Fibroblast of the aortic adventitia (primary cell): Measurements from ENCODE around the gene MKKS. TPM values are rescaled to one million over a fixed set of nuclear protein-coding genes. Genes with fewer than 3 reads are reported as not detected.
"Not testable (repeated sequence)": the region's sequence is repeated elsewhere in the genome, so short reads cannot be mapped to it uniquely, and the experiment has no call there.

Experiments used
- DNase-seq: peaks from one replicate; pipeline ENCODE4 v3.0.0-alpha.2; 2010; ENCODE audit warnings: low read depth
- H3K4me3 ChIP-seq: 2 replicates; pipeline ENCODE4 v1.5.1; 2011; ENCODE audit warnings: low read depth, mild to moderate bottlenecking, control low read depth, low read length, moderate library complexity
- total RNA-seq: library from RNA; depleted of rRNA; stranded (reverse); fragments of >200 nt; gene quantifications from 2 replicates; pipeline ENCODE4 v1.2.3, GENCODE V29; 2012; ENCODE audit warnings: low replicate concordance
- TF ChIP-seq, protein P1 (sequence below): IDR thresholded peaks from 2 replicates; pipeline ENCODE4 v1.5.1; 2011; ENCODE audit warnings: mild to moderate bottlenecking, low read length, control low read depth, inconsistent platforms; ENCODE audit not compliant: insufficient read depth

The MKKS gene
- total RNA-seq, 1 donor = 16.8 TPM

DNA sequence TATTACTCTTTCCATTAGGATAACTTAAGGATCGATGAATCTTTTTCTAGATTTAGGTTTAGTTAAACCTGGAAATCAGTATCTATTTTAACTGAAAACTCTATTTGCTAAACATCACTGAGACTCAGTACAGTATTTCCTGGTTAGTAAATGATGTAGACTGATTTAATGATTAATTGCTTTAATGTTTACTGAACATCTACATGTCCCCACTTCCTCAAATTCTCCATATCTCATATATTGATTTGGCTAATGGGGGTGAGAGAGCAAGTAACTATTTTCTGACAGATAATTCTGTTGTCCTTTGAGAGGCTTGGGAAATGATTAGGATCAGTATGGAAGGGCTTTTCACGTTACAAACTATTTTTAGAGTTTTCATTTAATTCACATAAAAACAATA is 10.3 kb downstream of the MKKS start:
- TF ChIP-seq, protein P1, sequence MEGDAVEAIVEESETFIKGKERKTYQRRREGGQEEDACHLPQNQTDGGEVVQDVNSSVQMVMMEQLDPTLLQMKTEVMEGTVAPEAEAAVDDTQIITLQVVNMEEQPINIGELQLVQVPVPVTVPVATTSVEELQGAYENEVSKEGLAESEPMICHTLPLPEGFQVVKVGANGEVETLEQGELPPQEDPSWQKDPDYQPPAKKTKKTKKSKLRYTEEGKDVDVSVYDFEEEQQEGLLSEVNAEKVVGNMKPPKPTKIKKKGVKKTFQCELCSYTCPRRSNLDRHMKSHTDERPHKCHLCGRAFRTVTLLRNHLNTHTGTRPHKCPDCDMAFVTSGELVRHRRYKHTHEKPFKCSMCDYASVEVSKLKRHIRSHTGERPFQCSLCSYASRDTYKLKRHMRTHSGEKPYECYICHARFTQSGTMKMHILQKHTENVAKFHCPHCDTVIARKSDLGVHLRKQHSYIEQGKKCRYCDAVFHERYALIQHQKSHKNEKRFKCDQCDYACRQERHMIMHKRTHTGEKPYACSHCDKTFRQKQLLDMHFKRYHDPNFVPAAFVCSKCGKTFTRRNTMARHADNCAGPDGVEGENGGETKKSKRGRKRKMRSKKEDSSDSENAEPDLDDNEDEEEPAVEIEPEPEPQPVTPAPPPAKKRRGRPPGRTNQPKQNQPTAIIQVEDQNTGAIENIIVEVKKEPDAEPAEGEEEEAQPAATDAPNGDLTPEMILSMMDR = no peak

GRCh38 chr20:10419550-10420133 is 14.4 kb downstream of the MKKS start:
- TF ChIP-seq, protein P1 = no peak

More for the DNA sequence above, 10.3 kb downstream of the MKKS start:
- no peak for DNase-seq
- no peak overlapping the region for H3K4me3 ChIP-seq

DNA sequence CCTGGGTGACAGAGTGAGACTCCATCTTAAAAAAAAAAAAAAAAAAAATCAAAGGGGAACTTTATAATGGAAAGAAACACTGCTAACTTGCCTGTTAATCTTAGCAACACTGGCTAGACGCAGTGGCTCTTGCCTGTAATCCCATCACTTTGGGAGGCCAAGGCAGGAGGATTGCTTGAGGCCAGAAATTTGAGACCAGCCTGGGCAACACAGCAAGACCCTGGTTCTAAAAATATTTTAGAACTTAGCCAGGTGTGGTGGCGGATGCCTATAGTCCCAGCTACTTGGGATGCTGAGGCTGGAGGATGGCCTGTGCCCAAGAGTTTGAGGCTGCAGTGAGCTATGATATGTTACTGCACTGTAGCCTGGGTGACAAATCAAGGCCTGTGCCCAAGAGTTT is 16.8 kb downstream of the MKKS start:
- not testable (repeated sequence) for DNase-seq, H3K4me3 ChIP-seq

More at GRCh38 chr20:10419550-10420133, 14.4 kb downstream of the MKKS start:
- no peak overlapping the region for H3K4me3 ChIP-seq
- DNase-seq = no peak

DNA sequence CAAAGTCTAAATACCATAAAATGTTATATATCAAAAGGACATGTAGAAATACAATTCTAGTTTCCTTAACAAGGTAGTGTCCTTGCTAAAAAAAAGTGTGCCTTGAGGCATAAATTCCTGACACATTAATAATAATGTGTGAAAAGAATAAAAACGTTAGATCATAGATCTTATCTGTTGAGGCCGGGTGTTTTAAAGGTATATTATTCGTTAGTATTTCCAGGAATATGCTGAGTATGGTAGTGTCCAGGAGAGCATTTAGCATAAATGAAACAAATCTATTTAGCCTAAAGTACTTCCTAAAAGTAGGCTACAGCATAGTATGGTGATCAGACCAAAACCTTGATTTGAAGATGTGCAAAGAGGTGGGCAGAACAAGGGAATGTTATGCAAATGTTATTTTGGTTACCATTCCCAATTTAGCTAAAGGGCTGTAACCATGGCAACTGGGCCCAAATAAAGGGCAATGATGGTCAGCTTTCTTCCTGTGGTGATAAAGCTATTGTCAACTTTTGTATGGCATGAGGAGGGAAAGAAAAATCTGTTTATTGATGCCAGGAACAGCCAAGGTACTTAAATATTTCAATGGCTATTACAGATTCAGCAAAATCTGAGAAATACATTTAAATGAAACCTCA is 18.9 kb downstream of the MKKS start:
- no peak for DNase-seq
- TF ChIP-seq, protein P1 = no peak
- no peak overlapping the region for H3K4me3 ChIP-seq

DNA sequence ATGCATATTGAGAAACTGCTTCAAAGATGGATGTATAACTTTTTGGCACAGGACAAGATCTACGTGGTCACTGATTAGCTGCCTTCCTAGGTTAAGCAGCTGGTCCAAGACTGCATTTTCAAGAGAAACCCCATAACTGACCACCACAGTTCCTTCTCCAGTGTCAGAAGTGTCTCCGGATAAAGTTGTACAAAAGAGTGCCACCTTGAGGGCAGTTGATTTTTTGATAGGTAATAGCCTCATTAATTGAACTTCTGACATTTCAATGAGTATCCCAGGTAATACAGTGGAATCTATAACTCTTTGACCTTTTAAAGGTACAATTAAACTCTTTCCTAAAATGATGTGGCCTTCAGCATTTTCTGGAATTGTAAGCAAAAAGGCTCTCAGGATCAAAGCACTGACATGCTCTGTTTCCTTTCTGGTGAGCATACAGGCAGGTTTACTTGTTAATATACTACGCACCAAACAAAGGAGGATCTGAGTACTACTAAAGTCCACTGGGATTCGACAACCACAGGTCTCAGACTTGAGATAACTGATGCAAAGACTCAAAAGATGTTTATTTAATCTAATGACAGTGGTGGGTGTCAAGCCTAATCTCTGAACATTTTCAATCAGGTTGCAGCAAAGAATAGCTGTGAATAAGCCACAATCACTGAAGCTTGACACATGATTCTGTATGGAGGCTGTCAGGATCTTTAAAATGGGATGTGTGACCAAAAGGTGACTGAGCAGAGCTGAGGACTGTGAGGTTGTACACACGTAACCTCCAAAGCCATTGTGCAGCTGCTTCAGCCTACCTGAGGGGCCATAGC is 21.2 kb downstream of the MKKS start:
- TF ChIP-seq, protein P1 = peak; percentile 2
- peak; percentile 21 for DNase-seq
- H3K4me3 ChIP-seq = no peak overlapping the region

DNA sequence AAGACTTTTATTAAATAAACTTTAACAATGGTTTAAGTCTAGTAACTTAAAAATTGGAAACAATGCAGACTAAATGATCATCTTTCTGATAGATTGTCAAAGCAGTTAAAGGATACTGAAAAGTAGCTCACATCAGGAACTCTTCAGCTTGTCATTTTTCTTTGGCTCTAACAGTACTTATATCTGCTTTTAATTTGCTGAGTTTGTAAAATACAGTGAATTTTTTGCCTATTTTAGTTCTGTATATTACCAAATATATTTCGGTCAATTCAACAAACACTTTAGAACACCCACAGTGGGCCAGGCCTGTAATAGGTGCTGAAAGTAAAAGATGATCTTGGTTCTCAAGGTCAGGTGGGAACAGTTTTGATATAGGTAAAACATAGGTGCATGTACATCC is 22.3 kb downstream of the MKKS start:
- H3K4me3 ChIP-seq = no peak overlapping the region
- TF ChIP-seq, protein P1 = no peak
- no peak for DNase-seq
